Measurements from ENCODE around the gene GLT8D2. TPM values are rescaled to one million over a fixed set of nuclear protein-coding genes. Genes with fewer than 3 reads are reported as not detected.

Gene GLT8D2
- total RNA-seq, 1 experiment from 2014 or later = 2.0 TPM

DNA sequence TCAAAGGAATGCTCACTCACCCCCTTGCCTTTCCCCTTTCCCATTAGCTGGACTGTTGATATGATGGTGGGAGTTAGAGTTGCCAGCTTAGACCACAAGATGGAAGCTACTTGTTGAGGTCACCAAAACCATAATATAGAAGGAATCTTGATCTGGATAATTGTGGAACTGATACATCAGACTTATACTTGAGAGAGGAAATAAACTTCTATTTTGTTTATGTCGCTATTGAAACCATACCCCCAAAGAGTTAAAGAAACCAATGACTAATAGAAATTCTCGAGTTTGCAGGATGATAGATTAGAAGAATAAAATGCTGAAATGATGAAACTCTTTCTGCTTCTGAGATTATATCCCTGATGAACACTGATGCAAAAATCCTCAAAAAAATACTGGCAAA, 46.4 kb downstream of the GLT8D2 start:
- no peak for DNase-seq (ENCODE audit: unreplicated experiment)
- H3K27ac Mint-ChIP-seq (ENCODE audit: low read depth, unreplicated experiment) = no peak overlapping the region
- no TSS peak for BruUV-seq (replicated peaks)
- H3K9me3 Mint-ChIP-seq (ENCODE audit: unreplicated experiment) = no peaks in the 10 kb centered on the region
- H3K4me1 Mint-ChIP-seq (ENCODE audit: insufficient read depth, unreplicated experiment) = peaks cover 13% of the 10 kb centered on the region
- CTCF ChIA-PET = interaction anchor here (1.0 to 1.1 kb wide), 2 partner anchors 104 to 106 kb away, joined by 3 to 4 read pairs; no protein-coding TSS in a partner anchor
- TF ChIP-seq, protein P1, sequence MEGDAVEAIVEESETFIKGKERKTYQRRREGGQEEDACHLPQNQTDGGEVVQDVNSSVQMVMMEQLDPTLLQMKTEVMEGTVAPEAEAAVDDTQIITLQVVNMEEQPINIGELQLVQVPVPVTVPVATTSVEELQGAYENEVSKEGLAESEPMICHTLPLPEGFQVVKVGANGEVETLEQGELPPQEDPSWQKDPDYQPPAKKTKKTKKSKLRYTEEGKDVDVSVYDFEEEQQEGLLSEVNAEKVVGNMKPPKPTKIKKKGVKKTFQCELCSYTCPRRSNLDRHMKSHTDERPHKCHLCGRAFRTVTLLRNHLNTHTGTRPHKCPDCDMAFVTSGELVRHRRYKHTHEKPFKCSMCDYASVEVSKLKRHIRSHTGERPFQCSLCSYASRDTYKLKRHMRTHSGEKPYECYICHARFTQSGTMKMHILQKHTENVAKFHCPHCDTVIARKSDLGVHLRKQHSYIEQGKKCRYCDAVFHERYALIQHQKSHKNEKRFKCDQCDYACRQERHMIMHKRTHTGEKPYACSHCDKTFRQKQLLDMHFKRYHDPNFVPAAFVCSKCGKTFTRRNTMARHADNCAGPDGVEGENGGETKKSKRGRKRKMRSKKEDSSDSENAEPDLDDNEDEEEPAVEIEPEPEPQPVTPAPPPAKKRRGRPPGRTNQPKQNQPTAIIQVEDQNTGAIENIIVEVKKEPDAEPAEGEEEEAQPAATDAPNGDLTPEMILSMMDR (IDR thresholded peaks at IDR 0.05; ENCODE audit: unreplicated experiment) = no peak
- no peaks in the 10 kb centered on the region for H3K27me3 Mint-ChIP-seq (ENCODE audit: insufficient read depth, unreplicated experiment)
- H3K4me3 Mint-ChIP-seq (ENCODE audit: unreplicated experiment) = no peak overlapping the region
- POLR2A ChIA-PET = no interaction called here
- intact Hi-C loops (cut with micrococcal nuclease) = no loop called here
- H3K36me3 Mint-ChIP-seq (ENCODE audit: insufficient read depth, unreplicated experiment) = no peaks in the 10 kb centered on the region

DNA sequence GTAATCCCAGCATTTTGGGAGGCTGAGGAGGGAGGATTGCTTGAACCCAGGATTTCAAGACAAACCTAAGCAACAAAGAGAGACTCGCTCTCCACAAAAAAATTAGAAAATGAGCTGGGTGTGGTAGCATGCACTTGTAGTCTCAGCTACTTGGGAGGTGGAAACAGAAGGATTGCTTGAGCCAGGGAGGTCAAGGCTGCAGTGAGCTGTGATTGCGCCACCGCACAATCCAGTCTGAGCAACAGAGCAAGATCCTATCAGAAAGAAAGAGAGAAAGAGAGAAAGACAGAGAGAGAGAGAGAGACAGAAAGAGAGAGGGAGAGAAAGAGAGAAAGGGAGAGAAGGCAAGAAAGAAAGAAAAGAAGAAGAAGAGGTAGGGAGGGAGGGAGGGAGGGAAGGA, 47.3 kb downstream of the GLT8D2 start:
- TF ChIP-seq, protein P1 (IDR thresholded peaks at IDR 0.05; ENCODE audit: unreplicated experiment) = no peak
- Mint-ChIP-seq H3K4me1 (ENCODE audit: insufficient read depth, unreplicated experiment) (peaks cover 13% of the 10 kb centered on the region), H3K9me3 (ENCODE audit: unreplicated experiment) (no peaks in the 10 kb centered on the region), H3K4me3 (ENCODE audit: unreplicated experiment) (no peak overlapping the region), H3K27ac (ENCODE audit: low read depth, unreplicated experiment) (no peak overlapping the region), H3K36me3 (ENCODE audit: insufficient read depth, unreplicated experiment) (no peaks in the 10 kb centered on the region), H3K27me3 (ENCODE audit: insufficient read depth, unreplicated experiment) (no peaks in the 10 kb centered on the region)
- intact Hi-C loops (cut with micrococcal nuclease) = no loop called here
- BruUV-seq (replicated peaks) = no TSS peak
- POLR2A ChIA-PET = interaction anchor here (2.0 kb wide), 1 partner anchor 9 kb away, joined by 5 read pairs; no protein-coding TSS in a partner anchor
- CTCF ChIA-PET = interaction anchor here (0.6 to 1.1 kb wide), 5 partner anchors 12 to 150 kb away, joined by 3 to 7 read pairs (median 3); no protein-coding TSS in a partner anchor
- no peak for DNase-seq (ENCODE audit: unreplicated experiment)

DNA sequence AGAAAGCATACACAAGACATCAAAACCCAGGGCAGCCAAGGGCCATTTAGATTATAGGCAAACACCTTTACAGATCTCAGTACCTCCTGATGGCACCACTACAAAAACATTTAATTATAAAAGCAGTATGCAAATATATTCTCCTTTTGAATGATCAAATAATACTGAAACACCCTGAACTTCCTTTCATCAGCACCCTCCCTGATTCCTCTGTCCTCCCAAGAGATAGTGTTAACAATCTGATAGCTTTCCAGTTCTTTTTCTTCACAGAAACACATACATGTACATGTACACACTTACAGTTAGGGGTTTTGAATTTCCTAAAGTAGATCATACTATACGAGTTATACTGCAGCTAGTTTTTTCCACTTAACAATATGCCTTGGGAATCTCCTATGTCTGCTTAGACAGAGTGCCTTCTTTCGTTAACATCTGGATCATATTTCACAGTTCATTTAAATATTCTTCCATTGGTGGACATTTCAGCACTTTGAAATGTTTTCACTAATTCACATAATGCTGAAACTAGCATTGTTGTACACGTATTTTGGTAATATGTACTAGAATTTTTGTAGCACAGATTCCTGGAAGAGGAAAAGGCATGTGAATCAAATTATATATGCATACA, 49.1 kb downstream of the GLT8D2 start:
- TF ChIP-seq, protein P1 (IDR thresholded peaks at IDR 0.05; ENCODE audit: unreplicated experiment) = no peak
- CTCF ChIA-PET = interaction anchor here (0.5 to 1.1 kb wide), 2 partner anchors 10 to 208 kb away, joined by 3 read pairs; no protein-coding TSS in a partner anchor
- BruUV-seq (replicated peaks) = no TSS peak
- DNase-seq (ENCODE audit: unreplicated experiment) = no peak
- POLR2A ChIA-PET = interaction anchor here (2.0 kb wide), 1 partner anchor 10 kb away, joined by 5 read pairs; no protein-coding TSS in a partner anchor
- no peaks in the 10 kb centered on the region for H3K9me3 Mint-ChIP-seq (ENCODE audit: unreplicated experiment)
- no peak overlapping the region for H3K27ac Mint-ChIP-seq (ENCODE audit: low read depth, unreplicated experiment)
- intact Hi-C loops (cut with micrococcal nuclease) = no loop called here
- no peaks in the 10 kb centered on the region for H3K36me3 Mint-ChIP-seq (ENCODE audit: insufficient read depth, unreplicated experiment)
- H3K4me1 Mint-ChIP-seq (ENCODE audit: insufficient read depth, unreplicated experiment) = no peaks in the 10 kb centered on the region
- H3K27me3 Mint-ChIP-seq (ENCODE audit: insufficient read depth, unreplicated experiment) = no peaks in the 10 kb centered on the region
- no peak overlapping the region for H3K4me3 Mint-ChIP-seq (ENCODE audit: unreplicated experiment)

GRCh38 chr12:103998976-103999375, 51.0 kb downstream of the GLT8D2 start:
- TF ChIP-seq, protein P1 (IDR thresholded peaks at IDR 0.05; ENCODE audit: unreplicated experiment) = no peak
- no peak for DNase-seq (ENCODE audit: unreplicated experiment)
- Mint-ChIP-seq H3K27ac (ENCODE audit: low read depth, unreplicated experiment) (no peak overlapping the region), H3K4me3 (ENCODE audit: unreplicated experiment) (no peak overlapping the region), H3K9me3 (ENCODE audit: unreplicated experiment) (no peaks in the 10 kb centered on the region), H3K27me3 (ENCODE audit: insufficient read depth, unreplicated experiment) (no peaks in the 10 kb centered on the region), H3K36me3 (ENCODE audit: insufficient read depth, unreplicated experiment) (no peaks in the 10 kb centered on the region), H3K4me1 (ENCODE audit: insufficient read depth, unreplicated experiment) (no peaks in the 10 kb centered on the region)
- POLR2A ChIA-PET = no interaction called here
- CTCF ChIA-PET = interaction anchor here (0.5 kb wide), 1 partner anchor 652 kb away, joined by 3 read pairs; no protein-coding TSS in a partner anchor
- BruUV-seq (replicated peaks) = no TSS peak
- intact Hi-C loops (cut with micrococcal nuclease) = no loop called here

Data from MCF 10A (cell line).